Glutamatergic neuron (in vitro differentiated cells): ENCODE measurements around the gene NCAPD3. TPM values are rescaled to one million over a fixed set of nuclear protein-coding genes. Genes with fewer than 3 reads are reported as not detected.

Experiments used
- DNase-seq: peaks from one replicate; pipeline ENCODE4 v3.0.0; 2022
- H3K27ac Mint-ChIP-seq: one replicate; pipeline ENCODE4 v1.8.0; 2020; ENCODE audit warnings: mild to moderate bottlenecking, mixed read lengths, inconsistent platforms; ENCODE audit not compliant: unreplicated experiment
- H3K27me3 Mint-ChIP-seq: one replicate; pipeline ENCODE4 v1.8.0; 2020; ENCODE audit warnings: mild to moderate bottlenecking, moderate library complexity, mixed read lengths, inconsistent platforms; ENCODE audit not compliant: unreplicated experiment
- H3K36me3 Mint-ChIP-seq: one replicate; pipeline ENCODE4 v1.8.0; 2020; ENCODE audit warnings: mild to moderate bottlenecking, mixed read lengths, inconsistent platforms; ENCODE audit not compliant: unreplicated experiment
- H3K4me1 Mint-ChIP-seq: one replicate; pipeline ENCODE4 v1.8.0; 2020; ENCODE audit warnings: mild to moderate bottlenecking, low read depth, mixed read lengths, inconsistent platforms; ENCODE audit not compliant: unreplicated experiment
- H3K4me3 Mint-ChIP-seq: one replicate; pipeline ENCODE4 v1.8.0; 2020; ENCODE audit warnings: mild to moderate bottlenecking, mixed read lengths, inconsistent platforms; ENCODE audit not compliant: unreplicated experiment
- H3K9me3 Mint-ChIP-seq: one replicate; pipeline ENCODE4 v1.8.0; 2020; ENCODE audit warnings: mild to moderate bottlenecking, moderate library complexity, mixed read lengths, inconsistent platforms; ENCODE audit not compliant: unreplicated experiment
- total RNA-seq: library from RNA; stranded (reverse); fragmentation: NEBNext Ultra II Directional; extraction: Animal tissue kit (Norgen Biotek cat#: 25700); gene quantifications from one replicate; pipeline ENCODE4 v1.2.1, GENCODE V29; 2021; ENCODE audit not compliant: unreplicated experiment
- TF ChIP-seq, protein P1 (sequence below): fragments of 200-600 bp; sonication (generic); IDR thresholded peaks from one replicate; pipeline ENCODE4 v1.5.0; 2021; ENCODE audit not compliant: partially characterized antibody, unreplicated experiment

The NCAPD3 gene
- total RNA-seq, 1 donor from 2014 or later: 20.3 TPM

DNA sequence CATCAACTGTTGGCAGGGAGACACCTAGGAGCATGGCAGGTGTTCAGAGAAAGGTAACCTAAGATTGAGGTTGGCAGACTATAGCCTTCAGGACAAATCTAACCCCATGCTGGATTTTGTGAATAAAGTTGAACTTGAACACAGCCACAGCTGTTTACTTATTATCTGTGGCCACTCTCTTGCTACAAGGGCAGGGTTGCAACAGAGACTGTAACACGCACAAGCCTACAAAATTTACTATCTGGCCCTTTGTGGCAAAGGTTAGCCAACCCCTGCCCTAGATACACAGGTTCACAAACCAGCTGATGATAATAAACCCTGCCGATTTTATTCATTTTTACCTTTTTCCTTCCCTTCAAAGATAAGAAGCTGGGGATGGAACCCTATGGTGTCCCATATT, 26.9 kb upstream of the NCAPD3 start:
- Mint-ChIP-seq H3K36me3 (no peaks in the 10 kb centered on the region), H3K27me3 (no peaks in the 10 kb centered on the region), H3K9me3 (peaks cover 4% of the 10 kb centered on the region), H3K27ac (no peak overlapping the region), H3K4me1 (peaks cover 14% of the 10 kb centered on the region), H3K4me3 (no peak overlapping the region)
- DNase-seq: no peak
- TF ChIP-seq, protein P1, sequence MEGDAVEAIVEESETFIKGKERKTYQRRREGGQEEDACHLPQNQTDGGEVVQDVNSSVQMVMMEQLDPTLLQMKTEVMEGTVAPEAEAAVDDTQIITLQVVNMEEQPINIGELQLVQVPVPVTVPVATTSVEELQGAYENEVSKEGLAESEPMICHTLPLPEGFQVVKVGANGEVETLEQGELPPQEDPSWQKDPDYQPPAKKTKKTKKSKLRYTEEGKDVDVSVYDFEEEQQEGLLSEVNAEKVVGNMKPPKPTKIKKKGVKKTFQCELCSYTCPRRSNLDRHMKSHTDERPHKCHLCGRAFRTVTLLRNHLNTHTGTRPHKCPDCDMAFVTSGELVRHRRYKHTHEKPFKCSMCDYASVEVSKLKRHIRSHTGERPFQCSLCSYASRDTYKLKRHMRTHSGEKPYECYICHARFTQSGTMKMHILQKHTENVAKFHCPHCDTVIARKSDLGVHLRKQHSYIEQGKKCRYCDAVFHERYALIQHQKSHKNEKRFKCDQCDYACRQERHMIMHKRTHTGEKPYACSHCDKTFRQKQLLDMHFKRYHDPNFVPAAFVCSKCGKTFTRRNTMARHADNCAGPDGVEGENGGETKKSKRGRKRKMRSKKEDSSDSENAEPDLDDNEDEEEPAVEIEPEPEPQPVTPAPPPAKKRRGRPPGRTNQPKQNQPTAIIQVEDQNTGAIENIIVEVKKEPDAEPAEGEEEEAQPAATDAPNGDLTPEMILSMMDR: no peak

DNA sequence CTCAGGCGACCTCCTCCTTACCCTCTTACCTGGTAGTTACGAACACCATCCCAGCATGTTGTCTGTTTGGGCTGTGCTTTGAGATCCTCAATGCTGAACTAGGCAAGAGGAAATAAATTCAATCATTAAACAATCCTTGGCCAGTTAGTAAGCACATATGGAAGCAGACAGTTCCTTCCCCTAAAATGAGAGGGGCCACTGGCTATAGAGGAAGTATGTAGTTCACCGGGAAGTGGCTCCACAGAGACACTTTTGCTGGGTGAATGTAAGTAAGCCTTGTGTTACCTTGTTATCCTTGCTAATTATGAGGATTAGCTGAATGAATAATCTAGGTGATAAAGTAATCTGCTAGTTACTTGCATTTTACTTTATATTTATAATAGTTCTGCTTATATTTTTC, 26.5 kb upstream of the NCAPD3 start:
- peaks cover 4% of the 10 kb centered on the region for H3K9me3 Mint-ChIP-seq
- no peak overlapping the region for H3K27ac Mint-ChIP-seq
- TF ChIP-seq, protein P1: no peak
- H3K27me3 Mint-ChIP-seq: no peaks in the 10 kb centered on the region
- no peak for DNase-seq
- no peak overlapping the region for H3K4me3 Mint-ChIP-seq
- peaks cover 14% of the 10 kb centered on the region for H3K4me1 Mint-ChIP-seq
- H3K36me3 Mint-ChIP-seq: no peaks in the 10 kb centered on the region

DNA sequence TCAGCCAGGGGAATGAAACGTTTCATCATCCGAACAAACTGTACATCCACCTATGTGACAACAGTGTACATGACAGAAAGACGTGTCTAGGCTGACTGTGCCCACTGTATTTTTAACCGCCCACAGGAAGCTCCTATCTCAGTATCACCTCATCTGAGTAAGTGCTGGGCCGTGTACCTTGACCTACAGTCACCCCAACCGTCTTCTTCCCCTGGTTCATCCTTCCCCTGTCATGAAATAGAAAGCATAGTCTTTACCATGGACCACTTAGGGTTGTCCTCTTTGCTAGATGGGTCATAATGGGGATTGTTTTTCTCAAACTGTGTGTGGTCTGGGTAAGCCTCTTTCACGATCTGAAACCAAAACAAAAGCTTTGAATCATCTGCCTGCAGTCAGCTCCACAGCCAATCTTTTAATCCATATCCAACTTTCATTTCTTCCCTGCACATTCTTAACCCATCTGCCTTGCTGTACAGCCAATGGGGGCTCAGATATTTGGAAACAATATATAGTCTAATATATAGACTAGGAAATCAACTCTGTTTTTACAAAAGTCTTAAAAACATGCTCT, 25.2 kb upstream of the NCAPD3 start:
- no peak for DNase-seq
- TF ChIP-seq, protein P1: no peak
- peaks cover 3% of the 10 kb centered on the region for H3K36me3 Mint-ChIP-seq
- peaks cover 3% of the 10 kb centered on the region for H3K9me3 Mint-ChIP-seq
- H3K27me3 Mint-ChIP-seq: no peaks in the 10 kb centered on the region
- no peak overlapping the region for H3K4me3 Mint-ChIP-seq
- H3K4me1 Mint-ChIP-seq: peaks cover 9% of the 10 kb centered on the region
- H3K27ac Mint-ChIP-seq: no peak overlapping the region

DNA sequence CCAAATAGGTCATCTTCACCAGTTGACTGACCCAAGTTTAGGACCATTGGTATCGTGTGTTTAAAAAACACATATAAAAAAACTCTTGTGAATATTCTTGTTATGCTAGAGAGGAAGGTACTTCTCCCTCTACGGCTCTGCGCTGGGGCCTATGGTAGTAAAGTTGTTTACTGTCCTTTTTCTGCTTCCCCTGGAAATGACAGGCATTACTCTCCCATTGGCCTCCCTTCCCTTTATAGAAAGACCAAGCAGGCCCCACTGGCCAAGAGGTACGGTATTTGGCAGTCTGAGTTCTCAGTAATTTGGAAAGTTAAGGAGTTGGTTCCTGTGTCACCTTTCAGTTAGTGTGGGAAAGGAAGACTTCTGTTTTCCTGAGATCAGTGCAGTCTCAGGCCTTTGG, 22.9 kb upstream of the NCAPD3 start:
- peaks cover under 1% of the 10 kb centered on the region for H3K4me1 Mint-ChIP-seq
- H3K9me3 Mint-ChIP-seq: peaks cover 2% of the 10 kb centered on the region
- TF ChIP-seq, protein P1: no peak
- H3K27ac Mint-ChIP-seq: no peak overlapping the region
- H3K27me3 Mint-ChIP-seq: no peaks in the 10 kb centered on the region
- peaks cover 3% of the 10 kb centered on the region for H3K36me3 Mint-ChIP-seq
- no peak for DNase-seq
- no peak overlapping the region for H3K4me3 Mint-ChIP-seq

DNA sequence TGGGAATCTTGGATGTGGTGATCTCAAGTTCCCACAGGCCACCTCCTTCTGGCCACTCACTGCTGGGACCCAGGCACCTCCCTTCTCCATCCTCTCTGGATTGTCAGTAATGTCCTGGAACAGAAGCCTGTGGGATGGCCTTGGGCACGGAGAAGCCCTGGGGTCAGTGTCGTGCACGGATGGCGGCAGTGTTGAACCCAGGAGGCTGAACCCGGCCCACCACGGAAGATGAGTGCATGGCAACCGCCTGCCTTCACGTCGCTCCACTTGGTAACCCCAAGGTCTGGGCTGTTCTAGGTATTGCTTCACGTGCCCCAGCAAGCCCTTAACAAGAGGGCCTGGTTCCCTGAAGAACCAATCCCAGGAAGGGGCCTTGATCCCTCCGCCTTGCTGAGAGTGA, 22.3 kb upstream of the NCAPD3 start:
- Mint-ChIP-seq H3K36me3 (peaks cover 3% of the 10 kb centered on the region), H3K9me3 (peaks cover 2% of the 10 kb centered on the region), H3K4me1 (no peaks in the 10 kb centered on the region), H3K4me3 (no peak overlapping the region), H3K27me3 (no peaks in the 10 kb centered on the region), H3K27ac (no peak overlapping the region)
- no peak for DNase-seq
- TF ChIP-seq, protein P1: no peak
